IPS-18a (cell line): Measurements from ENCODE around the gene C19orf25.

ENCODE experiments used
- H3K27ac ChIP-seq: one replicate; pipeline ENCODE4 v1.5.1; 2013; ENCODE audit warnings: low read length
- H3K27me3 ChIP-seq: one replicate; pipeline ENCODE4 v1.6.1; 2013; ENCODE audit warnings: mild to moderate bottlenecking, low read length; ENCODE audit not compliant: control insufficient read depth, insufficient read depth
- H3K36me3 ChIP-seq: one replicate; pipeline ENCODE4 v1.6.1; 2013; ENCODE audit warnings: low read depth, low read length; ENCODE audit not compliant: control insufficient read depth
- H3K4me1 ChIP-seq: one replicate; pipeline ENCODE4 v1.6.1; 2013; ENCODE audit warnings: low read depth, low read length; ENCODE audit not compliant: control insufficient read depth
- H3K4me3 ChIP-seq: one replicate; pipeline ENCODE4 v1.5.1; 2013; ENCODE audit warnings: low read length
- H3K9ac ChIP-seq: one replicate; pipeline ENCODE4 v1.6.1; 2013; ENCODE audit warnings: mild to moderate bottlenecking, low read length, moderate library complexity
- H3K9me3 ChIP-seq: one replicate; pipeline ENCODE4 v1.6.1; 2013; ENCODE audit warnings: low read depth, low read length; ENCODE audit not compliant: control insufficient read depth

The C19orf25 gene

DNA sequence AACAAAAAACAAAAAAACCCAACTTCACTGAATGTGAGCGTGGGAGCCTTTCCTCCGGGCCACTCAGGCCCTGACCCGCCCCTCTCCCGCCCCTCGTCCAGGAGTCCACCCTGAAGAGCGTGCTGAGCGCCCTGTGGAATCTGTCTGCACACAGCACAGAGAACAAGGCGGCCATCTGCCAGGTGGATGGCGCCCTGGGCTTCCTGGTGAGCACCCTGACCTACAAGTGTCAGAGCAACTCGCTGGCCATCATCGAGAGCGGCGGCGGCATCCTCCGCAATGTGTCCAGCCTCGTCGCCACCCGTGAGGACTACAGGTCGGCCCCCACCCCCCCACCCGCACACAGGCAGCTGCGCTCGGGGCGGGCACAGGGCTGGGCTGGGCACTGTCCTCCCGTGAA lies 17.2 kb downstream of the C19orf25 start:
- Histone ChIP-seq H3K36me3 (no peaks in the 10 kb centered on the region), H3K27ac (no peak overlapping the region), H3K27me3 (peaks cover 72% of the 10 kb centered on the region), H3K4me3 (no peak overlapping the region), H3K9ac (no peak overlapping the region), H3K4me1 (no peaks in the 10 kb centered on the region), H3K9me3 (no peaks in the 10 kb centered on the region)

DNA sequence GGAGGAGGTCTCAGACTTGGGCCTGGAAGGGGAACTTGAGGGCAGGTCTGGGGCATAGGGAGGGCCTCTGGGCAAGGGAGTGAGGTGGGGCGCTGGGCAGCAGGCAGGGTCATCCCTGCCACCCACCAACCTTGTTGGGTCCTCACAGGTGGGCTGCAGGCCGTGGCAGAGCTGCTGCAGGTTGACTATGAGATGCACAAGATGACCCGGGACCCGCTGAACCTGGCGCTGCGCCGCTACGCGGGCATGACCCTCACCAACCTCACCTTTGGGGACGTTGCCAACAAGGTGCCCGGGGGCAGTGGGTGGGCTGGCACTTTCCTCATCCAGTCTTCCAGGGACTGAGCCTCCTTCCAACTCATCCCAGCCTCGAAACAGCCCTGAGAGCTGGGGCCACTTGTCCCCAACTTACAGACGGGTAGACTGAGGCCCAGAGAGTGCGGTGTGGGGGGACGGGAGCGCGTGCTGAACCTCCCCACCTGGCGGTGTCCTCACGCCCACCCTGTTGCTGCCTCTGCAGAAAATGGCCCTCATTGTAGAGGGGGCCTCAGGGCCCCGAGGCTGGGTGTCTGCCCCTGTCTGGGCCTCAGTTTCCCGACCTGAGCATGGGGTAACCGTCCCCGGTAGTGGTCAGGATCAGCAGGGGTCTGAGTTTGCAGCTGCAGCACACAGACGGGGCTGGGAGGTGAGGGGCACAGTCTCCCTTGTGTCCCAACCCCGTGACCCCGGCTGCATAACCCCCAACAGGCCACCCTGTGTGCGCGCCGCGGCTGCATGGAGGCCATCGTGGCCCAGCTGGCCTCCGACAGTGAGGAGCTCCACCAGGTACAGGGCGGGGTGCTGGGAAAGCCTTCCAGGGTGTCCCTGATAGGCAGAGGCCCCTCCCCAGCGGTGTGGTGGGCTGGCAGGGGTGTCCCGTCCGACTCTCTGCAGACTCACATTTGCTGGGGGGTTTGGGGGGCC lies 18.7 kb downstream of the C19orf25 start:
- Histone ChIP-seq H3K27ac (no peak overlapping the region), H3K4me1 (no peaks in the 10 kb centered on the region), H3K4me3 (no peak overlapping the region), H3K27me3 (peaks cover 71% of the 10 kb centered on the region), H3K9ac (no peak overlapping the region), H3K9me3 (no peaks in the 10 kb centered on the region), H3K36me3 (no peaks in the 10 kb centered on the region)

- peaks cover 71% of the 10 kb centered on the region for H3K27me3 ChIP-seq
- H3K4me1 ChIP-seq: no peaks in the 10 kb centered on the region
- no peaks in the 10 kb centered on the region for H3K9me3 ChIP-seq
- no peak overlapping the region for H3K4me3 ChIP-seq
- H3K27ac ChIP-seq: no peak overlapping the region
- H3K9ac ChIP-seq: no peak overlapping the region
- H3K36me3 ChIP-seq: no peaks in the 10 kb centered on the region
These were observed 19.5 kb downstream of the C19orf25 start for GRCh38 chr19:1459479-1459878.

DNA sequence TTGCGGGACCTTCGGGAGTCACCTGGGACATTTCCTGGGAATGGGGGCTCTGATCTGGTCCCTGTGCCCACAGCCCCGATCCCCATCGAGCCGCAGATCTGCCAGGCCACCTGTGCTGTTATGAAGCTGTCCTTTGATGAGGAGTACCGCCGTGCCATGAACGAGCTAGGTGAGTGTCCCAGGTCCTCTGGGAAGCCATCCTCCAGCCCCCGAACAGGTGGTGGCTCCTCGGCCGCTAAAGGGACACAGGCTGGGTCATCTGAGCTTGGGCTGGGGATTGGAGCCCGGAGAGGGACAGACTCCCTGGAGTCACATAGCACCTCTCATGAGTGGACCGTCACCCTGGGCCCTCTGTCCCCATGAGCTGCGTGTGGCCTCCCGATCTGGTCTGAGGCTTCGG lies 21.1 kb downstream of the C19orf25 start:
- no peak overlapping the region for H3K27ac ChIP-seq
- no peaks in the 10 kb centered on the region for H3K9me3 ChIP-seq
- peaks cover 72% of the 10 kb centered on the region for H3K27me3 ChIP-seq
- no peaks in the 10 kb centered on the region for H3K36me3 ChIP-seq
- H3K4me3 ChIP-seq: no peak overlapping the region
- no peaks in the 10 kb centered on the region for H3K4me1 ChIP-seq
- H3K9ac ChIP-seq: no peak overlapping the region

DNA sequence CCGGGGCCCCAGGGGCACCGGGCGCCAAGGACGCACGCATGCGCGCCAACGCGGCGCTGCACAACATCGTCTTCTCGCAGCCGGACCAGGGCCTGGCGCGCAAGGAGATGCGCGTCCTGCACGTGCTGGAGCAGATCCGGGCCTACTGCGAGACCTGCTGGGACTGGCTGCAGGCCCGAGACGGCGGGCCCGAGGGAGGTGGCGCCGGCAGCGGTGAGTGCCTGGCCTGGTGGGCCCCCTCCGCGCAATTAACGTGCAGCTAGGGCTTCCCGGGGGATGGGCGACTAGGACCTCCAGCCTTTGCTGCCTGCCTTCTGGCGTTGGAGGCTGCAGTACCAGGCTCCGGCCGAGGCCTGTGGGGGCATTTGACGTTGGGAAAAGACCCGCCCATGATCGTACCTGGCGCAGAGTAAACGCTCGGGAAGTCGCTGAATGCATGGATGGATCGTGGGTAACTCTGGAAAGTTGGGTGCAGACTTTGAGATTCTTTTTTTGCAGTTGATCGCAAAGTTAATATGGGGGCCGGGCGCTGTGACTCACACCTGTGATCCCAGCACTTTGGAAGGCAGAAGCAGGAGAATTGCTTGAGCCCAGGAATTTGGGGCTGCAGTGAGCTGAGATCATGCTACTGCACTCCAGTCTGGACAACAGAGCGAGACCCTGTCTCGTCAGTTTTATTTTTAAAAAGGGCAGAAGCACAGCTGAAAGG lies 21.8 kb downstream of the C19orf25 start:
- H3K9me3 ChIP-seq: no peaks in the 10 kb centered on the region
- H3K9ac ChIP-seq: no peak overlapping the region
- no peaks in the 10 kb centered on the region for H3K36me3 ChIP-seq
- peaks cover 79% of the 10 kb centered on the region for H3K27me3 ChIP-seq
- peaks cover 6% of the 10 kb centered on the region for H3K4me1 ChIP-seq
- H3K27ac ChIP-seq: no peak overlapping the region
- H3K4me3 ChIP-seq: no peak overlapping the region

GRCh38 chr19:1456121-1456900 lies 22.7 kb downstream of the C19orf25 start:
- H3K4me1 ChIP-seq: peaks cover 7% of the 10 kb centered on the region
- H3K36me3 ChIP-seq: no peaks in the 10 kb centered on the region
- no peak overlapping the region for H3K27ac ChIP-seq
- peaks cover 87% of the 10 kb centered on the region for H3K27me3 ChIP-seq
- H3K9me3 ChIP-seq: no peaks in the 10 kb centered on the region
- H3K4me3 ChIP-seq: no peak overlapping the region
- no peak overlapping the region for H3K9ac ChIP-seq

GRCh38 chr19:1455336-1456120 lies 23.5 kb downstream of the C19orf25 start:
- no peak overlapping the region for H3K4me3 ChIP-seq
- H3K36me3 ChIP-seq: no peaks in the 10 kb centered on the region
- H3K9me3 ChIP-seq: no peaks in the 10 kb centered on the region
- H3K27ac ChIP-seq: no peak overlapping the region
- H3K4me1 ChIP-seq: peaks cover 7% of the 10 kb centered on the region
- peaks cover 95% of the 10 kb centered on the region for H3K27me3 ChIP-seq
- no peak overlapping the region for H3K9ac ChIP-seq

GRCh38 chr19:1455002-1455335 lies 24.0 kb downstream of the C19orf25 start:
- Histone ChIP-seq H3K4me3 (no peak overlapping the region), H3K27ac (no peak overlapping the region), H3K9me3 (no peaks in the 10 kb centered on the region), H3K36me3 (no peaks in the 10 kb centered on the region), H3K27me3 (peaks cover 98% of the 10 kb centered on the region), H3K4me1 (peaks cover 7% of the 10 kb centered on the region), H3K9ac (no peak overlapping the region)

- no peak overlapping the region for H3K4me3 ChIP-seq
- no peaks in the 10 kb centered on the region for H3K9me3 ChIP-seq
- H3K4me1 ChIP-seq: peaks cover 7% of the 10 kb centered on the region
- H3K9ac ChIP-seq: no peak overlapping the region
- no peaks in the 10 kb centered on the region for H3K36me3 ChIP-seq
- no peak overlapping the region for H3K27ac ChIP-seq
- peaks cover 98% of the 10 kb centered on the region for H3K27me3 ChIP-seq
These were observed 25.3 kb downstream of the C19orf25 start for GRCh38 chr19:1453525-1454364.

- Histone ChIP-seq H3K27ac (no peak overlapping the region), H3K27me3 (peaks cover 99% of the 10 kb centered on the region), H3K4me3 (no peak overlapping the region), H3K9ac (no peak overlapping the region), H3K9me3 (no peaks in the 10 kb centered on the region), H3K4me1 (peaks cover 7% of the 10 kb centered on the region), H3K36me3 (no peaks in the 10 kb centered on the region)
These were observed 26.1 kb downstream of the C19orf25 start for GRCh38 chr19:1452802-1453524.
